ENCODE data around the gene RAD21L1.
"Not testable (repeated sequence)": the region's sequence is repeated elsewhere in the genome, so short reads cannot be mapped to it uniquely, and the experiment has no call there.

Gene RAD21L1

DNA sequence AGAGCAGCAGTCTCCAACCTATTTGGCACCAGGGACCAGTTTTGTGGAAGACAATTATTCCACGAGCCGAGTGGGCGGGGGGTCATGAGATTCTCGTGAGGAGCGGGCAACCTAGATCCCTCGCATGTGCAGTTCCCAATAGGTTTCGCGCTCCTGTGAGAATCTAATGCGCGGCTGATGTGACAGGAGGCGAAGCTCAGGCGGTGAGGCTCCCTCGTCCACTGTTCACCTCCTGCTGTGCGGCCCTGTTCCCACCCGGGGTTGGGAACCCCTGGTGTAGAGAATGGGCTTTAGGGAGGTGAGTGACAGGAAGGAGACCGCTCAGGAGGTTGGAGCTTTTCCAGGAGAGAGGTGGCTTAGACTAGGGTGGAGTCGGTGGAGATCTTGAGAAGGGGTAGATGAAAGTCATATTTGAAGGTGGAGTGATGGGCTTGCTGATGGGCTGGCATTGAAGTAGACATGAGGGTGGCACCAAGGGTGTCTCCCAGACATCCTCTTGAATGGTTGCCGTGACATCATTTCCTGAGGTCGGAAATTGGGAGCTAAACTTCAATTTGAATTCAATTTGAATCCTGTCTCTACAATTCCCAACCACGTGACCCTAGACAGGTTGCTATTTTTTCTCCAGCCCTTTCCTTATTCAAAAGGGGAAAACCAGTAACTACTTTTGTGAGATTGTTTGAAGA is 1.5 kb upstream of the RAD21L1 start:
- no peak for DNase-seq (ENCODE audit: low read depth in 3 of 3, low spot score in 1 of 3)

DNA sequence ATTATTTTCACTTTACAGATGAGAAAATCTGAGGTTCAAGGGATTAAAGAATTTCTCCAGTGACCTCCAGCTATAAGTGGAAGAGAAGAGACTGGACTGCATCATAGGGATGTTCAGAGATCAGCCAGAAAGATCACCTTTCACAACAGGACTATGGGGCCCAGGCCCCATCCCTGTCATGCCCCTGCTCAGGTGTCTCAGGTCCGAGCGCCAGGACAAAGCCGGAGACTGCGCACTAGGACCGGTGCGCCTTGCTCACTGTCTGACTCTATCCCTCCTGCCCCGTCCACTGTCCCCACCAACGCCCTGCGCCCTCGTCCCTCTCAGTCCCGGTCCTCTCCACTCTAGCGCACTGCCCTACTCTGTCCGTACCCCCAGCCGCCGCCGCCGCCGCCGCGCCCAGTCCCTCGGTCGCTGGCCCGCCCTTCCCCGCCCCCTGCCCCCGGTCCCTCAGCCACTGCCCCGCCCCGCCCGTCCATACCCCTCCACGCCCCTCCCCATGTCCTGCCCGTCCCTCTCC is 521 bp upstream of the RAD21L1 start:
- no peak for DNase-seq (ENCODE audit: low read depth in 3 of 3, low spot score in 1 of 3)

DNA sequence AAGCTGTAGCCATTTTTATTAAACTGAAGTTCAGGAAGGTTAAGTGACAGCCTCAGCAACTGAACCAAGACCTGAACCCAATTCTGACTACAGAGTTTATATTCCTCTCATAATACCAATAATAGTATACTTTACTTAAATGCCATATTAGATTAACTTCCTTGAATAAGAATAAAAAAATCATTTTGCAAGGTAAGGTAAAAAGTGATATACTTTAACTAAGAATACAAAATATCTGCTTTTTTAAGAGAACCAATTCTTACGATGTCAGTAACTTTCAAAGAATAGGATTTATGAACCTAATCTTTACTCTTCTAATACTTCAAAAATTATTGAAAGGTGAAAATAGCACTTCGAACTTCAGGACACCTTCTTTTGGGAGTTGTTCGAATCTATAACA is 3.7 kb downstream of the RAD21L1 start:
- no peak for DNase-seq (ENCODE audit: low read depth in 3 of 3, low spot score in 1 of 3)

DNA sequence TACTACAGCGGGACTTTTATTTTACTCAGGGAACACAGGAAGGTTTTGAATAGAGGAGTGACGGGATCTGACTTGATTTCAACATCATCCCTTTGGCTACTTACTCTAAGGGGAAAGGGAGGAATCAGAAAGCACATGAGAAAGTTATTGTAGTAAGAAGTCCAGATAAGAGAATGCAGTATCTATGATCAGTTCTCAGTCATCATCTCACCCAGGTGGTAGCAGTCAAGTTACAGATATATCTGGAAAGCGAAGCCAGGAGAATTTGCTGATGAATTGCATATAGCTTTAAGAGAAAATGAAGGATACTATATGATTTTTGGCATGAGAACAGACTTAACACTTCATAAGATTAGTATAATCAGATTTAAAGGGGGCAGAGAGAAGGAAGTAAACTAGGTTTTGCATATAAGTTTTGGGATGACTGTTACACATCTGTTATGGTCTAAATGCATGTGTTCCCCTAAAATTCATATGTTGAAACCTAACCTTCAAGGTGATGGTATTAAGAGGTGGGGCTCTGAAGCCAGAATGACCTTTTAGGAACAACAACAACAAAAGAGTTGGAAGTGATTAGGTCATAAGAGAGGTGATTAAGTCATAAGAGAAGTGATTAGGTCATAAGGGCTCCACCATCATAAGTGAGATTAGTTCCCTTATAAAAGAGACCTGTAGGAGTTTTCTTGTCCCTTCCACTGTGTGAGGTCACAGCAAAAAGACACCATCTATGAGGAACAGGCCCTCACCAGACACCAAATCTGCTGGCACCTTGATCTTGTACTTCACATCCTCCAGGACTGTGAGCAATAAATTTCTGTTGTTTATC is 6.7 kb downstream of the RAD21L1 start:
- no peak for DNase-seq (ENCODE audit: low read depth in 3 of 3, low spot score in 1 of 3)

DNA sequence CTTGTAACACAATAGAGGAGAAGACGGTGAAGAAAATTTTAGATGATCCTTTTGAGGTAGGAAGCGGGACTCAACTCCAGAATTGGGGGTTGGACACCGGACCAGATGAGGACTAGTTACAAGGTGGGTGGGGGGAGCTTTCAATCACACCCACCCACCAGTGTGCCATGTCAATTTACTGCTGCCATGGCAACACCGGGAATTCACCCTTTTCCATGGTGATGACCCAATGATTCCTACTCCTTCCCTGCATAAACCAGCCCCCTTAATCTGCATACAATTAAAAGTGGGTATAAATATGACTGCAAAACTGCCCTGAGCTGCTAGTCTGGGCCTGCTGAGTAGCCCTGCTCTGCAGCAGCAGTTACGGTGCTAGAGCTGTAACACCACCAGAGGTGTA is 14.7 kb downstream of the RAD21L1 start:
- DNase-seq (ENCODE audit: low read depth in 3 of 3, low spot score in 1 of 3), result no peak

DNA sequence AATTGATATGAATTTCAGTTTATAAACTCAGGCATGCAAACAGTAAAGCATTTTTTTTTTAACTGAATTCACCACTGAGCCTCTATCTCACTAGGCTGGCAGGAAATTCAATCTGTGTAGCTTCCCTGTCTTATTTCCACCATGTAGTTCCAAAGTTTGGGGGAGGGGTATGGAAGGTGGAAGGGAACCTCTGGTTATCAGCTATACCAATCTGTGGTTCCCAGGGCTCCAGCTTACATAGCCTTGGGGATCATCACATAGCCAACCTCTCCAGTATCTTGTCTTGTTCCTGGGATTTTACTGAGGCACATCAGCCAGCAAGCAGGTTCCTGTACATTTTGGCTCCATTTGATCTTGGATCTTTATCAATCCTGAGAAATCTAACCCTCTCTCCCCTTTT is 15.6 kb downstream of the RAD21L1 start:
- DNase-seq (ENCODE audit: low read depth in 3 of 3, low spot score in 1 of 3), result no peak

DNA sequence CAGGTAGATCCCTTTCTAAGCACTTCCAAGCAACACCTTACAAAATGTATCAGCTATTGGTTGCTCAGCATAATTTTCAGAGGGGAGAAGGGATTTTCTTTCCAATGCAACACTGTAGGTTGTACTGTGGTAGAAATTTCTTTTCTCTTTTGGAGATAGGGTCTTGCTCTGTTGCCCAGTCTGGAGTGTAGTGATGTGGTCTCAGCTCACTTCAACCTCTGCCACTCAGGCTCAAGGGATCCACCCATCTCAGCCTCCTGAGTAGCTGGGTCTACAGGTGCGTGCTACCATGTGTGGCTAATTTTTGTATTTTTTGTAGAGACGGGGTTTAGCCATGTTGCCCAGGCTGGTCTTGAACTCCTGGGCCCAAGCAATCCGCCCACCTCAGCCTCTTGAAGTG is 16.3 kb downstream of the RAD21L1 start:
- no peak for DNase-seq (ENCODE audit: low read depth in 3 of 3, low spot score in 1 of 3)

DNA sequence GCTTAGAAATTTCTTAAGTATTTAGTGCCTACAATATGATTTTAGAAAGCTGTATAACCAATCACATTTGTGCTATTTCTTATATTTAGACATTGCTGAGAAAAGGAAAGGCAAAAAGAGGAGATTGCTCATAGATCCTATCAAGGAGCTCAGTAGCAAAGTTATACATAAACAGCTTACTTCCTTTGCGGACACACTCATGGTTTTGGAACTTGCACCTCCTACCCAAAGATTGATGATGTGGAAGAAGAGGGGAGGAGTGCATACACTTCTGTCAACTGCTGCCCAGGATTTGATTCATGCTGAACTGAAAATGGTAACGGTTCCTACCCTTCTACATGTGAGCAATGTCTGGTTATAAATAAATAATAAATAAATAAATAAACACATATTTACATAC is 16.7 kb downstream of the RAD21L1 start:
- DNase-seq (ENCODE audit: low read depth in 3 of 3, low spot score in 1 of 3), result no peak

DNA sequence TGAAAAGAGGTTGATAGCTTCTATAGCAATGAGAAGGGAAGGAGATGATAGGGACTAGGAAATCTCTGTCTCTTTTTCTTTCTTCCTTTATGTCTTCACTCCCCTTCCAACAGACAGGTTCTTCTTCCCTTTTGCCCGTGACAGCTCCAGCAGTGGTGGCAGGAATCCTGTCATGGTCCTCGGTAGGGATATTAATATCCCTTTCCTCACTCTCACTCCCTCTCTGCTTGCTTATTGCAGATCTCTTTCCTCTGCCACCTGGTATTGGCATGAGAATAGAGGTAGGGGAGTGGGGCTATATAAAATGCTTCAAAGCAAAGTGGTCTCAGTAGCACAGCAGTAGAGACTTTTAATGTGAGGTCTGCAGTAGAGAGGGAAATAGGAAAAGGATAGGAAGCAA is 19.7 kb downstream of the RAD21L1 start:
- DNase-seq (ENCODE audit: low read depth in 3 of 3, low spot score in 1 of 3), result no peak

DNA sequence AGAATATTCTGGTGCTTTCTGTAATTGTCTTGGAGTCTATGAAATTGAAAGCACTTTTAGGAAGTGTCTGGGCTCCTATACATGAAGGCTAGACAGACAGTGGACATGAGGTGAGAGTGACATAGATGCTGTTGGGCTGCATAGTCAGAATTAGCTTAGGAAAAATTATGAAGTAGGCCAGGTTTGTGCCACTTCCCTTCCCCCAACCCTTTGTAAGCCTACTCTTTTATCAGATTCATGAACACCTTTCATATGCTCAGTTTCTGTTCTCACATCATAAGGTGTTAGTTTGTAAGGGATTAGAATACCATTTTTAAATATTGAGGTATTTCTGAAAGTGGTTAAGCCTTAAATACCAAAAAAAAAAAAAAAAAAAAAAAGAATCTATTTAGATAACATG is 21.8 kb downstream of the RAD21L1 start:
- no peak for DNase-seq (ENCODE audit: low read depth in 3 of 3, low spot score in 1 of 3)

DNA sequence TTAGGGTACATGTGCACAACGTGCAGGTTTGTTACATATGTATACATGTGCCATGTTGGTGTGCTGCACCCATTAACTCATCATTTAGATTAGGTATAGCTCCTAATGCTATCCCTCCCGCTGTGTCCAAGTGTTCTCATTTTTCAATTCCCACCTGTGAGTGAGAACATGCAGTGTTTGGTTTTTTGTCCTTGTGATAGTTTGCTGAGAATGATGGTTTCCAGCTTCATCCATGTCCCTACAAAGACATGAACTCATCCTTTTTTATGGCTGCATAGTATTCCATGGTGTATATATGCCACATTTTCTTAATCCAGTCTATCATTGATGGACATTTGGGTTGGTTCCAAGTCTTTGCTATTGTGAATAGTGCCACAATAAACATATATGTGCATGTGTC is 24.4 kb downstream of the RAD21L1 start:
- DNase-seq (ENCODE audit: low read depth in 3 of 3, low spot score in 1 of 3), result not testable (repeated sequence)

DNA sequence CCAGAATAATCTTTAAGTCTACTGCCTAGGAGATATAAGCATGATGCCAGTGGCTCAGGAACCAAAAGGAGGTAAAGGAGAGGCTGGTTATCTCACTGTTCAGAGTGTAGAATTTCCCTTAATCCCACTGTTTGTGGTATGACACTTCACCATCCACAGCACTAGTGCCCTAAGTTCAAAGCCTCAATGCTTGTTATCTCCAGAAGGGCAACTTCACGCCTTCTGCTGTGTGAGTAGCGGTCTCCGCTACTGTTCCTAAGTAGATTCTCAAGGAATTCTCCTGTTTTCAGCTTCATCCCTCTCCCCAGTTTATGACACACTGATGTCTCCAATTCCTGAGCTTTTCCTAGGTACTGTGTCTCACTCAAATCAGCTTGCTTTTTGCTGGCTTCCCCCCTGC is 26.6 kb downstream of the RAD21L1 start:
- DNase-seq (ENCODE audit: low read depth in 3 of 3, low spot score in 1 of 3), result no peak

DNA sequence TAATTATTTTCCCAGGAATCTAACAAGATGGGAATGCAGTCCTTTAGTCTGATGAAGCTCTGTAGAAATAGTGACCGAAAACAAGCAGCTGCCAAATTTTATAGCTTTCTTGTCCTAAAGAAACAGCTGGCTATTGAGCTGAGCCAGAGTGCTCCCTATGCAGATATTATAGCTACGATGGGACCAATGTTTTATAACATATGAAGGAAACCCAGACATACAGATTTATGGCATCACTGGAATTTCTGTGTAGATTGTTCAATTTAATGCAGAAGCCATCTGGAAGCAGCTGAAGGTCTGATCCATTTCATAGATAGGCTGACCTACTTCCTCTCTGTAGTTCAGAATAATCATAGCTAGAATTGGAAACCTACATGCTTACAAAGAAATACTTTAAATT is 28.4 kb downstream of the RAD21L1 start:
- DNase-seq (ENCODE audit: low read depth in 3 of 3, low spot score in 1 of 3), result no peak

DNA sequence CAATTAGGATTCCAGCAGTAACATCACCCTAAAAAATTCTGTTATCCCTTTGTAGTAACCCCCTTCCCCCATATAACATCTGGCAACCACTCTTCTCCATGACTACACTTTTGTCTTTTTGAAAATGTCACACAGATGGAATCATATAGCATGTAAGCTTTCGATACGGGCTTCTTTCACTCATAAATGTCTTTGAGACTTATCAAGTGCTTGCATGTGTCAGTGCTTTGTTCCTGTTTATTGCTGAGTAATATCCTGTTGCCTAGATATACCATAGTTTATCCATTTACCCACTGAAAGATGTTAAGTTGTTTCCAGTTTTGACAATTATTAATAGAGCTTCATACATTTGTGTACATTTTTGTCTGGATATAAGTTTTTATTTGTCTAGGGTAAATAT is 29.8 kb downstream of the RAD21L1 start:
- no peak for DNase-seq (ENCODE audit: low read depth in 3 of 3, low spot score in 1 of 3)

DNA sequence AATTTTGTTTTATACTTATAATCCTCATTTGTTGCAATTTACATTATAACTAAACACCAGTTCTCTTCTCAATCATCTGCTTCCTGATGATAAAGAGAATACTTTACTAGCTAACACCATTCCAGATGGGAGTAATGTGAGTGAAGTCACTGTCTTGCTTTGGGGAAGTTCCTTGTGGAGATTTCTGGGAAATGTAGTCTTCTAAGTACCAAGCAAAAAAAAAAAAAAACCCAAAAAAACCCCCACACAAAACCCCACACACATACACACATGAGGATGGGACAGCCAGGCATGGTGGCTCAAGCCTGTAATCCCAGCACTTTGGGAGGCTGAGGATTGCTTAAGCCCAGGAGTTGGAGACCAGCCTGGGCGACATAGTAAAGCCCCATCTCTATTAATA is 38.0 kb downstream of the RAD21L1 start:
- DNase-seq (ENCODE audit: low read depth in 3 of 3, low spot score in 1 of 3), result no peak

DNA sequence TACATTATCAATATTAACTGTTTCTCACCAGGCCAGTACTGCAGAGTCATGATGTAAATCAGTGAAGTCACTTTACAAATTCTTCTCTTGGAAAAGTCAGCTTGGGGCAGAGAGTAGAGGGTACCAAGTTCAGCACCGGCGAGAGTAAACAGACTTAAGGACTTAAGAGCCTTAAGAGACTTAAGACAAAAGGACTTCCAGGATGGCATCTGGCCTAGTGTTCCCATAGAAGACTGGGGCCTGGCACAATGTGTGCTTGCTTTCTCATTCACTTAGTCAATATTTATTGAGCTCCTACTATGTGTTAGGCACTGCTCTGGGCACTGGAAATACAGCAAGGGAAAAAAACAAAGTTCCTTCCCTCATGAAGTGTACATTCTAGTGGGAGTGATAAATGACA is 38.9 kb downstream of the RAD21L1 start:
- DNase-seq (ENCODE audit: low read depth in 3 of 3, low spot score in 1 of 3), result no peak

DNA sequence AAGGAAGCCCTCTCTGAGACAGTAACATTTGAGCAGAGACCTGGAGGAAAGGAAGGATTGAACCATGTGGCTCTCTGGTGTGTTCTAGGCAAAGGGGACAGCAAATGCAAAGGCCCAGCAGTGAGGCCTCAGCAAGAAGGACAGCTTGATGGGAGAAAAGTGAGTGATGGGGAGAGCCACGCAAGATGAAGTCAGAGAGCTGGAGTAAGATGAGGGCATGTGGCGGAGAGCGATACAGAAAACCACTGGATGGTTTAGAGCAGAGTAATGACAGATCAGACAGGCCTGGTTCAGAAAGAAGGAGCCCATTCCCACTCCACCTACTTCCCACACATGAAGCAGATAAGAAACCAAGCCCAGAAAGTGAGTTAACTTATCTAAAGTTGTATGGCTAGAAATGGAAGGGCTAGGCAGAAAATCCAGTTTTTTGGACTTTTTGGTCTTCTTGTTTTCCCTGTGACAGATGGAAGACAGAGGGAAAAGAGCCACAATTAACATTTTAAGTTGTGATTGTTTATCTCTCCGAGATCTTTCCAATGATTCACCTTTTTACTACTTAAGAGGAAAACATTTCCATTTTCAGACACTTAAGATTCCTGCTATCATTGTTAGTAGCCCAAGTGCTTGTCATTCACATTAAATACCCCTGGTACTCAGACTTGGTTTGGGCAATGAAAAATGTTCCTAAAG is 39.5 kb downstream of the RAD21L1 start:
- no peak for DNase-seq (ENCODE audit: low read depth in 3 of 3, low spot score in 1 of 3)

DNA sequence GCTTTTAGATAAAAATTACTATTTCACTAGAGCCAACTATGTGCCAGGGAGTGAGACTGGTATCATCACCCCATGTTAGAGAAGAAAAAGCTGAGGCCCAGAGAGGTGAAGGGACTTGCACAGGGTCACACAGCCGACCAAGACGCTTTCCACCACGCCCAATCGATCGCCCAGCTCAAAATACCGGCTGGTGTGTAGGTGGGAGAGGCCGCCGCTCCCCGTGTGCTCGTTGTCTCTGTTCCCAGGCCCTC is 40.0 kb downstream of the RAD21L1 start:
- DNase-seq (ENCODE audit: low read depth in 3 of 3, low spot score in 1 of 3), result no peak

DNA sequence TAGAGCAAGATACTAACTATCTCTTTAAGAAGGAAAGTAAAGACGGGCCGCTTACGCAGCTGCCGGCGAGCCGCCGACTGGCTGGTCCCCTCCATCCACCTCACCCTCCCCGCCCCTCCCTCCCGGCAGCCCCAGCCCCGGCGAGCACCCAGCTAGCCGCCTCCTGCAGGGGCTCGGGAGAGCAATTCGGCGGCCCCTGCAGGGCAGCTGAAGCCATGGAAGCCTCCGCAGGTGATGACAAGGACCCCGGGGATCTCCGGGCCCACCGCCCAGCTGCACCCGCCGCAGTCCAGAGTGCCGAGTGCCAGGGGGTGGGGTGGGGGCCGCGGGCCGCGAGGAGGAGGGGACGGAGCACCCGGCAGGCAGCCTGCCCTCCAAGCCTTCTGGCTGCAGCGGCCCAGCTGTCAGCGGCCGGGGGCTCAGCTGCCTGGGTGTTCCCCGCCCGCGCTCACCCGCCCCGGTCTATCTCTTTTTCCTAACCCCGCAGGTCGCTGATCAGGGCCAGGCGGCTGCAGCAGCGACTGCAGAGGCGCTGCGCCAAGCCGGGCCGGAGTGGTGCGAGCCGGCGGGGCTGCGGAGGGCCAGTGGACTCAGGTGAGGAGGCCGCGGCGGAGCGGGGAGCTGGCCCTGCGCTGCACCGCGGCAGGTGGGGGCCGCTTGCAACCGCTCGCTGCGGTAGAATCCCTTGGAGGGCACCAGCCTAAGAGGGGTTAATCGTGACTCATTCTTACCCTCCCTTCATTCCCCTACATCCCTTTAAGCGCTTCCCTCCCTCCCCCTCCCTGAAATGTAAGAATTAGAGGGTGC is 40.5 kb downstream of the RAD21L1 start, which contains the start of gene SNPH:
SNPH (plus strand) TSS at position 128 of the 807 bp plus-strand sequence. CDS start 29,946 bp downstream, outside the sequence.
- DNase-seq (ENCODE audit: low read depth in 3 of 3, low spot score in 1 of 3), result peak; percentile 23 to 51 (median 45)

DNA sequence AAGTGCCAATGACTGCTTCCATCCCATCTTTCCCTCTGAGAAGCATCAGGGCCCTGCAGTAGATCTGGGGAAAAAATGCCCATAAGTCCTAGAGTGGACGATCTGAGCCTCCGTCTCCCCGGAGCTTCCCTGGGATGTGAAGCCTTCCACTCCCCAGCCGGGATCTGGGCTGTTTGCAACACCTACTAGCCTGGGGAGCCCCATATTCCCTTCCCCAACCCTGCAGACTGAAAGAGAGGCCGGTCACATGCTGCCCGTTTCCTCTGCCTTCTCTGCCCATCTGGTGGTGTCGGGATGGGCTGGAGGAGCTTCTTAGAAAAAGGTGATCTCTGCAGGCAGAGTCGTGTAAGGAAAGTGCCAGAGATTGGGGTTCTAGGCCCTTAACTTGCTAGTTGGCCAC is 41.3 kb downstream of the RAD21L1 start:
- DNase-seq (ENCODE audit: low read depth in 3 of 3, low spot score in 1 of 3), result no peak

DNA sequence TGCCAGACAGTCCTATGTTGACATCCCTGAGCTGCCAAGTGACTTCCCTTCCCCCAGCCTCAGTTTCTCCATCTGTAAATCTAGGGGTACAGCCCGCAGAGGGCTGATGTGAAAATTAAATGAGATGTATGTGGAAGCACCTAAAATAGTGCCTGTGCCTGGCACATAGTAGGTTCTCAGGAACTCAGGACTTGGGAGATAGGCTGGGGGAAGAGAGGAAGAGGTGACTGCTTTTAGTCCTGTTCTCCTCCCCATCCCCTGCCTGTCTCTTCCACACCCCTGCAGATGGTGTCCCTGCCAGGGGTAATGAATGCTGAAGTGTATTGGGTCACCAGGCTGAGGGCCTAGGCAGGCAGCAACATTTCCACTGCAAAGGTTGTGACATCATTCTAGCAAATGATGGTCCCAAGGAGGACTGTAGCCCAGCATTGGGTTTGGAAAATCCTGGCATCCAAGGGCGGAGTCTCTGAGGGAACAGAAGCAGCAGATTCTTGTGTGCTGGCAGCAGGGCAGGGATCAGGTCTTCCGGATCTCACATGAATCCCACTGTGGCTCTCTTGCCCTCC is 42.0 kb downstream of the RAD21L1 start:
- no peak for DNase-seq (ENCODE audit: low read depth in 3 of 3, low spot score in 1 of 3)
